Posterior cingulate gyrus (tissue), 11 donors: Measurements from ENCODE around the gene SIVA1.
A peak's percentile ranks its signal among the peaks of the same experiment; 100 is the strongest.
"Not testable (repeated sequence)": the region's sequence is repeated elsewhere in the genome, so short reads cannot be mapped to it uniquely, and the experiment has no call there.

Experiments
- DNase-seq, 10 donors: peaks; one replicate each; pipeline versions ENCODE4 v3.0.0 to v3.0.0-alpha.2; 2020 to 2021; ENCODE audit warnings: mixed read lengths in 3 of 10
- intact Hi-C: fragments of 100-400 bp; cut with DNase I; formaldehyde crosslinking; loops from one replicate; pipeline ENCODE4 v1.15.1; 2023

SIVA1 gene

GRCh38 chr14:104718871-104719270 lies 34.1 kb upstream of the SIVA1 start:
- intact Hi-C loops, result no loop called here
- no peak for DNase-seq

GRCh38 chr14:104719343-104719742 lies 33.6 kb upstream of the SIVA1 start:
- no peak for DNase-seq

GRCh38 chr14:104721505-104722431 lies 31.2 kb upstream of the SIVA1 start:
- intact Hi-C loops, result no loop called here
- DNase-seq, result no peak

More at GRCh38 chr14:104719343-104719742, 33.6 kb upstream of the SIVA1 start:
- intact Hi-C loops, result no loop called here

- intact Hi-C loops, result no loop called here
- no peak for DNase-seq
Measured at GRCh38 chr14:104722938-104723650, 29.9 kb upstream of the SIVA1 start.

- DNase-seq, result peak in 6 of 10 donors; percentile 33 to 94 (median 48)
Measured at GRCh38 chr14:104723651-104724406, 29.1 kb upstream of the SIVA1 start, which contains the start of gene ADSS1. Gene ADSS1, plus strand, starts transcription at chr14:104724229. Its CDS starts 42 bp downstream, at chr14:104724271.

GRCh38 chr14:104724407-104724980 lies 28.5 kb upstream of the SIVA1 start:
- intact Hi-C loops, result no loop called here
- no peak for DNase-seq

More at GRCh38 chr14:104723651-104724406, 29.1 kb upstream of the SIVA1 start, which contains the start of gene ADSS1:
- intact Hi-C loops, result no loop called here

GRCh38 chr14:104724981-104725771 lies 27.8 kb upstream of the SIVA1 start:
- intact Hi-C loops, result no loop called here
- DNase-seq, result peak in 4 of 10 donors; percentile 35 to 92 (median 43)

- intact Hi-C loops, result no loop called here
- no peak for DNase-seq
Measured at GRCh38 chr14:104725772-104726548, 27.0 kb upstream of the SIVA1 start.

- DNase-seq, result no peak
- intact Hi-C loops, result no loop called here
Measured at GRCh38 chr14:104726600-104727451, 26.1 kb upstream of the SIVA1 start.

- intact Hi-C loops, result no loop called here
- DNase-seq, result no peak
Measured at GRCh38 chr14:104728631-104729030, 24.3 kb upstream of the SIVA1 start.

- DNase-seq, intact Hi-C loops: not testable (repeated sequence)
Measured at GRCh38 chr14:104729176-104729834, 23.6 kb upstream of the SIVA1 start.

- intact Hi-C loops, result no loop called here
- no peak for DNase-seq
Measured at GRCh38 chr14:104729835-104730181, 23.1 kb upstream of the SIVA1 start.

GRCh38 chr14:104730487-104730886 lies 22.5 kb upstream of the SIVA1 start:
- DNase-seq, result no peak
- intact Hi-C loops, result no loop called here

GRCh38 chr14:104731320-104732294 lies 21.3 kb upstream of the SIVA1 start:
- intact Hi-C loops, result no loop called here

GRCh38 chr14:104732355-104732804 lies 20.6 kb upstream of the SIVA1 start:
- intact Hi-C loops, result no loop called here
- DNase-seq, result no peak

More at GRCh38 chr14:104731320-104732294, 21.3 kb upstream of the SIVA1 start:
- no peak for DNase-seq
